ENCODE results near the gene SLC25A5.
"Not testable (repeated sequence)": the region's sequence is repeated elsewhere in the genome, so short reads cannot be mapped to it uniquely, and the experiment has no call there.

The SLC25A5 gene

GRCh38 chrX:119478504-119478903 lies 10.3 kb downstream of the SLC25A5 start:
- DNase-seq: no peak

GRCh38 chrX:119479845-119480244 lies 11.6 kb downstream of the SLC25A5 start:
- no peak for DNase-seq

- no peak for DNase-seq
Observed at GRCh38 chrX:119481323-119481801, 13.1 kb downstream of the SLC25A5 start.

- DNase-seq: no peak
Observed at GRCh38 chrX:119482041-119482440, 13.8 kb downstream of the SLC25A5 start.

GRCh38 chrX:119482481-119483480 lies 14.5 kb downstream of the SLC25A5 start:
- peak; percentile 93 for DNase-seq

GRCh38 chrX:119486745-119487144 lies 18.5 kb downstream of the SLC25A5 start:
- no peak for DNase-seq

GRCh38 chrX:119487766-119488165 lies 19.5 kb downstream of the SLC25A5 start:
- not testable (repeated sequence) for DNase-seq

GRCh38 chrX:119488749-119489148 lies 20.5 kb downstream of the SLC25A5 start:
- DNase-seq: no peak

- DNase-seq: no peak
Observed at GRCh38 chrX:119489212-119490074, 21.2 kb downstream of the SLC25A5 start.

GRCh38 chrX:119492463-119492862 lies 24.2 kb downstream of the SLC25A5 start:
- no peak for DNase-seq

GRCh38 chrX:119493851-119494495 lies 25.7 kb downstream of the SLC25A5 start:
- DNase-seq: not testable (repeated sequence)

- DNase-seq: no peak
Observed at GRCh38 chrX:119495734-119496726, 27.8 kb downstream of the SLC25A5 start.

GRCh38 chrX:119497185-119497584 lies 28.9 kb downstream of the SLC25A5 start:
- DNase-seq: no peak

- DNase-seq: no peak
Observed at GRCh38 chrX:119500061-119500800, 32.0 kb downstream of the SLC25A5 start.

GRCh38 chrX:119501511-119502148 lies 33.4 kb downstream of the SLC25A5 start:
- DNase-seq: no peak

GRCh38 chrX:119502727-119503483 lies 34.7 kb downstream of the SLC25A5 start:
- no peak for DNase-seq

GRCh38 chrX:119503484-119503861 lies 35.2 kb downstream of the SLC25A5 start:
- DNase-seq: peak; percentile 84

- DNase-seq: peak; percentile 20
Observed at GRCh38 chrX:119505145-119505544, 36.9 kb downstream of the SLC25A5 start.

GRCh38 chrX:119505945-119506344 lies 37.7 kb downstream of the SLC25A5 start:
- DNase-seq: peak; percentile 5

All from islet precursor cell (in vitro differentiated cells).